CD4-positive, alpha-beta T cell treated with Interleukin-10 for 1 hour (primary cell): Measurements from ENCODE around the gene RNF135.
"Not testable (repeated sequence)": the region's sequence is repeated elsewhere in the genome, so short reads cannot be mapped to it uniquely, and the experiment has no call there.

Experiments
- DNase-seq: peaks from one replicate; pipeline ENCODE4 v3.0.0-alpha.2; 2020

The RNF135 gene

DNA sequence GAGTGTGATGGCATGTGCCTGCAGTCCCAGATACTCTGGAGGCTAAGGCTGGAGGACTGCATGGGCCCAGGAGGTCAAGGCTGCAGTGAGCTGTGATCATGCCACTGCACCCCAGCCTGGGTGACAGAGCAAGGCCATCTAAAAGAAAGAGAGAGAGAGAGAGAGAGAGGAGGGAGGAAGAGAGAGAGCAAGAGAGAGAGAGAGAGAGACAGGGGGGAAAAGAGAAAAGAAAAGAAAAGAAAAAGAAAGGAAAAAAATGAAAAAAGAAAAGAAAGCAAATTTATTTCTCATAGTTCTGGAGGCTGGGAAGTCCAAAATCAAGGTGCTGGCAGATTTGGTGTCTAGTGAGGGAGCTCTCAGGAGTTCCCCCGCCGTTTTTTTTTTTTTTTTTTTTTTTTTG, 33.3 kb downstream of the RNF135 start:
- DNase-seq, result no peak

DNA sequence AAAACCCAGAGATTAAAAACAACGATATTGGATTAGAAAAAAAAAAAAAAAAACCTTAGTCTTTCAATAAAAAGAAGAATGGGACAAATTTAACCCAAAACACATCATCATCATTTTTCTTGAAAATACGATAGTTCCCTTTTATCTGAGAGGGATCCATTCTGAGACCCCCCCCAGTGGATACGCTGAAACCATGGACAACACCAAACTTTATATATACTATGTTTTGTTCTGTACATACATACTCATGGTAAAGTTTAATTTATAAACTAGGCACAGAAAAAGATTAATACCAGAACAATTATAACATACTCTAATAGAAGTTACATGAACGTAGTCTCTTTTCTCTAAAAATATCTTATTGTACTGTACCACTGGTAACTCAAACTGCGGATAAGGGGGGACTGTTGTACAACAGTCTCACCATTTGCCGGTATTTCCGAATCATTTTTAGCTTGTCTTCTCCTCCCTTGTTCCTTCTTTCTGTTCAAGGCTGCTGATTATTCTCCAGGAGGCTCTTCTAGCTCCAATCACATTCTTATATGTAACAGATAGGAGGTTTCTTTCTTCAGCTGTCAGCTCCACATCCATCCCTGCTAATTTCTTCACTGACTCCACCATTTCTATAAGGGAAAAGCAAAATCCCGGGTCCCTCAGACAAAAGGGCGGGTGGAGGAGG, 37.0 kb downstream of the RNF135 start:
- DNase-seq, result no peak

- peak; percentile 58 for DNase-seq
These were observed 37.7 kb downstream of the RNF135 start for GRCh38 chr17:31008374-31009041.

DNA sequence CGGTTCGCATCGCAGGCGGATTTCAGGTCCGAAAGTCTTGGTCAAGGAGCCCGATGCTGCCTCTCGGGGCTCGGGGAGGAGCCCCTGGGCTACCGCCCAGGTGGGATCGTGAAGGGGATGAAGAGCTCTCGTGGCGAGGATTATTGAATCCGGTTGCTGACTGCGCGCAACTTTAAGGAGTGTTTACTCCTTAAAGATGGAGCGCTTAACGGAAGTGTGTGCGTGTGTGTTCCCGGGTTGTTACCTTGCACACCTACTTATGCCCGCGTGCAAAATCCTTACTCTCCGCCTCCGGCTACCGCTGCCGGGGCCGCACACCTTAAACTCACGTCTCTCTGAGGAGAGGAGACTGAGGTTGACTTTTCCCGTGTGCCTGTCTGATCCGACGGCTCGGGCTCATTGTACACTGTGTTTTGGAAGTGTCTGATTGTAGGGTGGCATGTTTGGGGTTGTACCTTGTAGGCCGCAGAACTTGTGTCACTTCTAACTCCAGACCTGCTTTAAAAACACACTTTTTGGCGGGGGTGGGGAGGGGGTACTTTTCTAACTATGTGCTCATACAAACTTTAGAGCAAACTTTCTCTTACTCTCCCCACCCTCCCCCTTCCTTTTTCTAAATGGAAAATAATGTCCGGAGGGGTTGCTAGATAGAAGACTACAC, 38.3 kb downstream of the RNF135 start:
- peak; percentile 18 for DNase-seq

DNA sequence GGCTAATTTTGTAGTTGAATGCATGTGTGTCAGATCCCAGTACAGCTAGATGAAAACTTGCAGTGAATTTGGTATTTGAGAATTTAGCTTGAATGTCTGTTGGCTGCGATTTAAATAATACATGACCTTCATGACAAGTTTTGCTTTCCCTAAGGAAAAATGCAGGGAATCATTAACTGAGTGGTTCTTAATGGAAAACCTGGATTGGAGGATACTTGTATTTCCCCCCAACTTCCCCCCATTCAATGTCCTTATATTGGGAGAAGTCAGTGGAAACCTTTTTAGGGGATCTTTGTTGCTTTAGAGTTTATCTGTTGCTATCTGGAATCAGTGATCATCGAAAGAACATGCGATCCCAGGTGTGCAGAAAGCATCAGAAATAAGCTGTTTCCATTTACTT, 39.2 kb downstream of the RNF135 start:
- DNase-seq, result not testable (repeated sequence)

DNA sequence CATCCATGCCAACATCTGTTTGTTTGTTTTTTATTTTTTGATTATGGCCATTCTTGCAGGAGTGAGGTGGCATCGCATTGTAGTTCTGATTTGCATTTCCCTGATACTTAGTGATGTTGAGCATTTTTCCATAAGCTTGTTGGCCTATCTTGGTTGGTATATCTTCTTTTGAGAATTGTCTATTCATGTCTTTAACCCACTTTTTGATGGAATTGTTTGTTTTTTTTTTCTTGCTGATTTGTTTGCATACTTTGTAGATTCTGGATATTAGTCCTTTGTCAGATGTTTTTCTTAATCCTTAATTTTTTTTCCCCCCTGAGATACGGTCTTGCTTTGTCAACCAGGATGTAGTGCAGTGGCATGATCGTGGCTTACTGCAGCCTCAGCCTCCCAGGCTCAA, 43.0 kb downstream of the RNF135 start:
- DNase-seq, result no peak

DNA sequence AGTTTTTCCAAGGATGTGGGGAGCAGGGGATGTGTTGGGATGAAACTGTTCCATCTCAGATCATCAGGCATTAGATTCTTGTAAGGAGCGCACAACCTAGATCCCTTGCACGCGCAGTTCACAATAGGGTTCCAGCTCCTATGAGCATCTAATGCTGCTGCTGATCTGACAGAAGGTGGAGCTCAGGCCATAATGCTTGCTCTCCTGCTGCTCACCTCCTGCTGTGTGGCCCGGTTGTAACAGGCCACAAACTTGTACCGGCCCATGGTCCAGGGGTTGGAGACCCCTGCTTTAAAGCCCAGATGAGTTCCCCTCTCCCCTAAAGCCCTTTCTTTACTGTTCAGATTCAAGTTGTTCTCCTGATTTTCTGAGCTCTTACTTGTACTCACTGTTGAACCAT, 44.8 kb downstream of the RNF135 start:
- DNase-seq, result no peak

DNA sequence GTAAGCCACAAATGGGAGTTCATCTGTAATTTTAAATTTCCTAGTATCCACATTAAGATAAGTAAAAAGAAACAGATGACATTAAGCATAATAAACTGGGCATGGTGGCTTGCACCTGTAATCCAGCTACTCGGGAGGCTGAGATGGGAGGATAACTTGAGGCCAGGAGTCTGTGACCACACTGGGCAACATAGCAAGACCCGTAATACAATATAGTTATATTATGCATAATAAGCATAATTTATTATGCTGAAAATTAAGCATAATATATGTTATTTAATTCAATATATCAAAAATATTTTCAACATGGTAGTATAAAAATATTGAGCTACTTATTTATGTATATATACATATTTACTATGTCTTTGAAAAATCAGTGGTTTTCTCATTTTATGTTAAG, 48.2 kb downstream of the RNF135 start:
- DNase-seq, result no peak

- not testable (repeated sequence) for DNase-seq
These were observed 52.3 kb downstream of the RNF135 start for GRCh38 chr17:31023171-31023570.

DNA sequence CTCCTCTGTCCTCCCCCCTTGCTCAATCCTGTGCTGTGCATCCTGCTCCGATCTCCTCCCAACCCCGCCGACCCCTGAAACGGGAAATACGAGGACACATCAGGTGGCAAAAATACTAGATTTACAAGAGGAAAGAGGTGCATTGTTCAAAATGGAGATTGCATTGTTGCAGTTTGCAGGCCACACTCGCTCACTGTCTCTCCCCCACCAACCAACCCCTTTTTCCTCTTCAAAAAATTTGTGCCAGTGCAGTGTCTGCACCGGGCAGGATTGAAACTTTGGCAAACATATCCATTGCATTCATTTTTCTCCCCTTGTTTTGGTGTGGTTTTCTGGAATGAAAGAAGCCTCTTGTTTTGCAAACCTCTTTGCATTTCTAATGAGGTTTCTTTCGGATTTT, 61.0 kb downstream of the RNF135 start:
- DNase-seq, result no peak

DNA sequence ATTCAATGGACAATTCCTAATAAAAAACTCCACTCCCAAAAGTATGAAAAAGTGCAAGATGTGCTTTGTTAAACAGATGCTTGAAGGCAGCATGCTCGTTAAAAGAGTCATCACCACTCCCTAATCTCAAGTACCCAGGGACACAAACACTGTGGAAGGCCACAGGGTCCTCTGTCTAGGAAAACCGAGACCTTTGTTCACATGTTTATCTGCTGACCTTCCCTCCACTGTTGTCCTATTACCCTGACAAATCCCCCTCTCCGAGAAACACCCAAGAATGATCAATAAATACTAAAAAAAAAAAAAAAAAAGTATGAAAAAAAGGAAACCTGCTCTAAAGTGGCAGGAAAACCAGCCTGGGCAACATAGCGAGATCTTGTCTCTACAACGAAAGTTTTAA, 64.8 kb downstream of the RNF135 start:
- DNase-seq, result not testable (repeated sequence)

GRCh38 chr17:31040837-31041236, 70.0 kb downstream of the RNF135 start:
- not testable (repeated sequence) for DNase-seq

- DNase-seq, result not testable (repeated sequence)
These were observed 71.5 kb downstream of the RNF135 start for GRCh38 chr17:31042378-31042777.

GRCh38 chr17:31046856-31047425, 76.1 kb downstream of the RNF135 start:
- DNase-seq, result not testable (repeated sequence)

DNA sequence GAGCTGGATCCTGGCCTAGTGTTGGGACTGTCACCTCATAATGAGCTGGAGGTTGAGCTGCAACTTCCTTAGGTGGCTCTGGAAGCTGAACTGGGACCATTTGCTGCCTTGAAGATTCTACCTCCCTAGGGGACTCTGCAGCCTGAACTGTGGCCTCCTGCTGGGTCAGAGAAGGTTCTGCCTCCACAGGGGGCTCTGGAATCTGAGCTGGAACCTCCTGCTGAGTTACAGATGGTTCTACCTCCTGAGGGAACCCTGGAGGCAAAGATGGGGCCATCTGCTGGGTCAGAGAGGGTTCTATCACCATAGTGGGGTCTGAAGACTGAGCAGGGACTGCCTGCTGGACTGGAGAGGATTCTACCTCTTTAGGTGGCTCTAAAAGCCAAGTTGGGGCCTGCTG, 77.3 kb downstream of the RNF135 start:
- DNase-seq, result no peak

- DNase-seq, result no peak
These were observed 77.9 kb downstream of the RNF135 start for GRCh38 chr17:31048780-31049179.
